K562 (cell line): ENCODE measurements around the gene NOL4L. TPM values are rescaled to one million over a fixed set of nuclear protein-coding genes. Genes with fewer than 3 reads are reported as not detected.

Experiments
- CEBPB ChIP-seq: fragments of 450-650 bp; IDR thresholded peaks from 2 replicates; pipeline ENCODE4 v1.6.1; 2016; ENCODE audit warnings: missing genetic modification characterization, missing compliant biosample characterization
- MED1 ChIP-seq: sonication (generic); formaldehyde crosslinking; IDR thresholded peaks from 2 replicates; pipeline ENCODE4 v1.8.1; 2023; ENCODE audit warnings: missing genetic modification reagents, borderline replicate concordance
- SLC30A9 ChIP-seq: fragments of 250-450 bp; sonication (Bioruptor Pico); IDR thresholded peaks from 2 replicates; pipeline ENCODE4 v1.8.0; 2022; ENCODE audit warnings: mild to moderate bottlenecking, moderate library complexity
- polyA plus RNA-seq, 8 experiments: library from polyadenylated mRNA; depleted of rRNA in 4 of 8; stranded (reverse) in 5 of 8; unstranded in 3 of 8; fragments of >200 nt; fragmentation: Nextera tagmentation in 2 of 8; fragmentation: Illumina TruSeq in 1 of 8; extraction: Ambion mirVana in 2 of 8; extraction: Trizol in 1 of 8; gene quantifications; 2 replicates each; pipeline versions ENCODE4 v1.2.1 to v1.2.3, GENCODE V29; 2011 to 2014; ENCODE audit warnings: inconsistent platforms in 1 of 8, missing spikeins in 1 of 8
- total RNA-seq, 7 experiments: library from RNA; depleted of rRNA in 6 of 7; stranded (reverse); fragments of >200 nt in 6 of 7; fragmentation: Illumina TruSeq in 2 of 7; extraction: Trizol in 2 of 7; gene quantifications; 2 replicates each; pipeline versions ENCODE4 v1.2.1 to v1.2.3, GENCODE V29; 2011 to 2021; ENCODE audit warnings: low replicate concordance in 1 of 7
- TF ChIP-seq, protein P1 (sequence below), 2 experiments: fragments of 450-650 bp; formaldehyde crosslinking in 1 of 2; IDR thresholded peaks; 2 replicates each; pipeline versions ENCODE4 v1.4.0 to v1.6.1; 2014 to 2020; ENCODE audit warnings: mild to moderate bottlenecking in 2 of 2, borderline replicate concordance in 1 of 2, low read depth in 1 of 2
- TF ChIP-seq, protein P2 (sequence below): IDR thresholded peaks from 2 replicates; pipeline ENCODE4 v1.6.1; 2016; ENCODE audit warnings: missing genetic modification characterization, missing compliant biosample characterization
- TF ChIP-seq, protein P3 (sequence below): sonication (generic); formaldehyde crosslinking; IDR thresholded peaks from 2 replicates; pipeline ENCODE4 v1.8.0; 2023; ENCODE audit warnings: mild to moderate bottlenecking, missing genetic modification reagents

Gene NOL4L
- total and polyA plus RNA-seq, 9 of the 15 experiments (the other 6 are each of a cell fraction or from before 2014, with no cell fraction given), result 5.1 to 36.2 (median 13.6) TPM

DNA sequence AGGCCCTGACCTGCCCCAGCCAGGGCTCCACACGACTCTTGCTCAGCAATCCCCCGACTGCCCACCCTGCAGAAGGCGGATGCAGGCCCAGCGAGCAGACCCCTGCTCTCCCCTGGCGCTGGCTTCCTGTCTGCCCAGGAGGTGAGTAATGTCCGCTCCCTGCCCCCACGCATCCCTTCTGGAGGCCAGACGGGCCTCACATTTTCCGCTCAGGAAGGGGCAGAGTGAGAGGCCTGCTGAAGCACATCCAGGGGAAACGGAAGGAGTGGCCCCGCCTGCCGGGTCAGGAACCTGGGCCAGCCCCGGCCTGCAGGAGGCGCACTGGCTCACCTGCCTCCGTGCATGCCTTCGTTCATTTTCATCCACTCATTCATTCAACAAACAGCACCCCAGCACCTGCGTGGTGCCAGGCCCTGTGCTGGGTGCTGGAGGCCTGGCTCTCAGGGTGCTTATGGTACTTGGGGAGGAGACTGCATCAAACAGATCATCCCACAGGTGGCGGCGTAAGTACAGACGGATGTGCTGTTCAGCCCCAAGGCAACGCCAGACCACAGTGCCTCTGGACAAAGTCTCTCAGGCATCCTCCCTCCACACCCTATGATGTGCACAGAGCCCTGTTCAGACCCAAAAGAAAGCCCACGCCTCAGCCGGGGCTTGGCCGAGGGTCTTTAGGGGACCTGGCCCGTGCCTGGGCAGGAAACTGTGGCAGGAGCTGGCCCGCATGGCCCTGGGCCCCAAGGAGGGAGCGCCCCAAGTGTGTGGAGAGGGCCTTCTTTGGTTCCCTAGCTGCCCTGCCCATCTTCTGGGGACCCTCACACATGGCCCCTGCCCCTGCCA is 114.9 kb downstream of the NOL4L start (continued):
- TF ChIP-seq, protein P1, sequence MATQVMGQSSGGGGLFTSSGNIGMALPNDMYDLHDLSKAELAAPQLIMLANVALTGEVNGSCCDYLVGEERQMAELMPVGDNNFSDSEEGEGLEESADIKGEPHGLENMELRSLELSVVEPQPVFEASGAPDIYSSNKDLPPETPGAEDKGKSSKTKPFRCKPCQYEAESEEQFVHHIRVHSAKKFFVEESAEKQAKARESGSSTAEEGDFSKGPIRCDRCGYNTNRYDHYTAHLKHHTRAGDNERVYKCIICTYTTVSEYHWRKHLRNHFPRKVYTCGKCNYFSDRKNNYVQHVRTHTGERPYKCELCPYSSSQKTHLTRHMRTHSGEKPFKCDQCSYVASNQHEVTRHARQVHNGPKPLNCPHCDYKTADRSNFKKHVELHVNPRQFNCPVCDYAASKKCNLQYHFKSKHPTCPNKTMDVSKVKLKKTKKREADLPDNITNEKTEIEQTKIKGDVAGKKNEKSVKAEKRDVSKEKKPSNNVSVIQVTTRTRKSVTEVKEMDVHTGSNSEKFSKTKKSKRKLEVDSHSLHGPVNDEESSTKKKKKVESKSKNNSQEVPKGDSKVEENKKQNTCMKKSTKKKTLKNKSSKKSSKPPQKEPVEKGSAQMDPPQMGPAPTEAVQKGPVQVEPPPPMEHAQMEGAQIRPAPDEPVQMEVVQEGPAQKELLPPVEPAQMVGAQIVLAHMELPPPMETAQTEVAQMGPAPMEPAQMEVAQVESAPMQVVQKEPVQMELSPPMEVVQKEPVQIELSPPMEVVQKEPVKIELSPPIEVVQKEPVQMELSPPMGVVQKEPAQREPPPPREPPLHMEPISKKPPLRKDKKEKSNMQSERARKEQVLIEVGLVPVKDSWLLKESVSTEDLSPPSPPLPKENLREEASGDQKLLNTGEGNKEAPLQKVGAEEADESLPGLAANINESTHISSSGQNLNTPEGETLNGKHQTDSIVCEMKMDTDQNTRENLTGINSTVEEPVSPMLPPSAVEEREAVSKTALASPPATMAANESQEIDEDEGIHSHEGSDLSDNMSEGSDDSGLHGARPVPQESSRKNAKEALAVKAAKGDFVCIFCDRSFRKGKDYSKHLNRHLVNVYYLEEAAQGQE (IDR thresholded peaks at IDR 0.05; ENCODE audit: borderline replicate concordance), result peak; percentile 14; the same call in 1 of the 2 replicates
- TF ChIP-seq, protein P1 (CRISPR knock-in tag; IDR thresholded peaks at IDR 0.05; ENCODE audit: low read depth), result no peak
- TF ChIP-seq, protein P2, sequence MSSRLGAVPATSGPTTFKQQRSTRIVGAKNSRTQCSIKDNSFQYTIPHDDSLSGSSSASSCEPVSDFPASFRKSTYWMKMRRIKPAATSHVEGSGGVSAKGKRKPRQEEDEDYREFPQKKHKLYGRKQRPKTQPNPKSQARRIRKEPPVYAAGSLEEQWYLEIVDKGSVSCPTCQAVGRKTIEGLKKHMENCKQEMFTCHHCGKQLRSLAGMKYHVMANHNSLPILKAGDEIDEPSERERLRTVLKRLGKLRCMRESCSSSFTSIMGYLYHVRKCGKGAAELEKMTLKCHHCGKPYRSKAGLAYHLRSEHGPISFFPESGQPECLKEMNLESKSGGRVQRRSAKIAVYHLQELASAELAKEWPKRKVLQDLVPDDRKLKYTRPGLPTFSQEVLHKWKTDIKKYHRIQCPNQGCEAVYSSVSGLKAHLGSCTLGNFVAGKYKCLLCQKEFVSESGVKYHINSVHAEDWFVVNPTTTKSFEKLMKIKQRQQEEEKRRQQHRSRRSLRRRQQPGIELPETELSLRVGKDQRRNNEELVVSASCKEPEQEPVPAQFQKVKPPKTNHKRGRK (tag), result no peak
- no peak for TF ChIP-seq SLC30A9
- no peak for TF ChIP-seq CEBPB (tag)
- TF ChIP-seq, protein P3, sequence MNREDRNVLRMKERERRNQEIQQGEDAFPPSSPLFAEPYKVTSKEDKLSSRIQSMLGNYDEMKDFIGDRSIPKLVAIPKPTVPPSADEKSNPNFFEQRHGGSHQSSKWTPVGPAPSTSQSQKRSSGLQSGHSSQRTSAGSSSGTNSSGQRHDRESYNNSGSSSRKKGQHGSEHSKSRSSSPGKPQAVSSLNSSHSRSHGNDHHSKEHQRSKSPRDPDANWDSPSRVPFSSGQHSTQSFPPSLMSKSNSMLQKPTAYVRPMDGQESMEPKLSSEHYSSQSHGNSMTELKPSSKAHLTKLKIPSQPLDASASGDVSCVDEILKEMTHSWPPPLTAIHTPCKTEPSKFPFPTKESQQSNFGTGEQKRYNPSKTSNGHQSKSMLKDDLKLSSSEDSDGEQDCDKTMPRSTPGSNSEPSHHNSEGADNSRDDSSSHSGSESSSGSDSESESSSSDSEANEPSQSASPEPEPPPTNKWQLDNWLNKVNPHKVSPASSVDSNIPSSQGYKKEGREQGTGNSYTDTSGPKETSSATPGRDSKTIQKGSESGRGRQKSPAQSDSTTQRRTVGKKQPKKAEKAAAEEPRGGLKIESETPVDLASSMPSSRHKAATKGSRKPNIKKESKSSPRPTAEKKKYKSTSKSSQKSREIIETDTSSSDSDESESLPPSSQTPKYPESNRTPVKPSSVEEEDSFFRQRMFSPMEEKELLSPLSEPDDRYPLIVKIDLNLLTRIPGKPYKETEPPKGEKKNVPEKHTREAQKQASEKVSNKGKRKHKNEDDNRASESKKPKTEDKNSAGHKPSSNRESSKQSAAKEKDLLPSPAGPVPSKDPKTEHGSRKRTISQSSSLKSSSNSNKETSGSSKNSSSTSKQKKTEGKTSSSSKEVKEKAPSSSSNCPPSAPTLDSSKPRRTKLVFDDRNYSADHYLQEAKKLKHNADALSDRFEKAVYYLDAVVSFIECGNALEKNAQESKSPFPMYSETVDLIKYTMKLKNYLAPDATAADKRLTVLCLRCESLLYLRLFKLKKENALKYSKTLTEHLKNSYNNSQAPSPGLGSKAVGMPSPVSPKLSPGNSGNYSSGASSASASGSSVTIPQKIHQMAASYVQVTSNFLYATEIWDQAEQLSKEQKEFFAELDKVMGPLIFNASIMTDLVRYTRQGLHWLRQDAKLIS (CRISPR knock-in tag), result no peak
- TF ChIP-seq MED1 (CRISPR knock-in tag), result no peak
